IMR-90 (cell line): ENCODE data around the gene RGS5. TPM values are rescaled to one million over a fixed set of nuclear protein-coding genes. Genes with fewer than 3 reads are reported as not detected.

Source experiments
- ATAC-seq: fragments of 200-7000 bp; cut with Tn5 transposase; 2 replicates; pipeline ENCODE4 v1.9.1; 2020; ENCODE audit warnings: low read depth, mild to moderate bottlenecking, moderate library complexity
- BruUV-seq: library from RNA; stranded (reverse); fragments of 400-500 nt; replicated peaks from 2 replicates; lab custom pipeline; 2021; lab: Mats Ljungman, UMichigan
- CTCF ChIA-PET: fragments of 300-600 bp; formaldehyde crosslinking; extraction: SDS; loops from one replicate; lab custom pipeline; 2021; ENCODE audit warnings: antibody characterized with exemption; lab: Yijun Ruan, JAX
- POLR2A ChIA-PET: fragments of 300-600 bp; sonication (Branson Sonifier 250); formaldehyde crosslinking; loops from one replicate; lab custom pipeline; 2022; ENCODE audit warnings: antibody characterized with exemption; ENCODE audit not compliant: unreplicated experiment; lab: Charles Lee
- DNase-seq: peaks from one replicate; pipeline ENCODE4 v3.0.0; 2013
- H2AFZ ChIP-seq: replicated peaks from 2 replicates; pipeline ENCODE3; 2013; ENCODE audit warnings: low read length, mild to moderate bottlenecking; ENCODE audit not compliant: poor library complexity
- H2AK5ac ChIP-seq: 2 replicates; pipeline ENCODE4 v1.6.1; 2013; ENCODE audit warnings: low read depth, low read length, inconsistent platforms
- H2AK9ac ChIP-seq: replicated peaks from 2 replicates; pipeline ENCODE3; 2013; ENCODE audit warnings: mild to moderate bottlenecking, low read depth, low read length, moderate library complexity; ENCODE audit not compliant: poor library complexity
- H2BK120ac ChIP-seq: 2 replicates; pipeline ENCODE4 v1.6.1; 2013; ENCODE audit warnings: low read depth, low read length, inconsistent platforms
- H2BK15ac ChIP-seq: 3 replicates; pipeline ENCODE4 v1.6.1; 2013; ENCODE audit warnings: low read depth, low read length, inconsistent platforms
- H2BK20ac ChIP-seq: 2 replicates; pipeline ENCODE4 v1.6.1; 2013; ENCODE audit warnings: low read depth, mild to moderate bottlenecking, inconsistent platforms, low read length, moderate library complexity
- H2BK5ac ChIP-seq: 2 replicates; pipeline ENCODE4 v1.6.1; 2013; ENCODE audit warnings: mild to moderate bottlenecking, low read depth, low read length, inconsistent platforms; ENCODE audit not compliant: poor library complexity, severe bottlenecking
- H3K14ac ChIP-seq: replicated peaks from 2 replicates; pipeline ENCODE4 v1.6.1; 2013; ENCODE audit warnings: low read depth, low read length, inconsistent platforms
- H3K18ac ChIP-seq: 2 replicates; pipeline ENCODE4 v1.6.1; 2013; ENCODE audit warnings: low read depth, low read length, control low read depth
- H3K23ac ChIP-seq: 2 replicates; pipeline ENCODE4 v1.6.1; 2013; ENCODE audit warnings: low read depth, low read length, inconsistent platforms
- H3K27ac ChIP-seq: 2 replicates; pipeline ENCODE4 v1.5.1; 2013; ENCODE audit warnings: mild to moderate bottlenecking, control low read depth, low read length; ENCODE audit not compliant: insufficient read depth
- H3K27me3 ChIP-seq: 2 replicates; pipeline ENCODE4 v1.6.1; 2013; ENCODE audit warnings: low read length; ENCODE audit not compliant: control insufficient read depth, insufficient read depth
- H3K36me3 ChIP-seq: 2 replicates; pipeline ENCODE4 v1.6.1; 2013; ENCODE audit warnings: low read length, mixed read lengths; ENCODE audit not compliant: control insufficient read depth, insufficient read depth
- H3K4ac ChIP-seq: 2 replicates; pipeline ENCODE4 v1.6.1; 2013; ENCODE audit warnings: low read depth, low read length, inconsistent platforms
- H3K4me1 ChIP-seq: 2 replicates; pipeline ENCODE4 v1.6.1; 2013; ENCODE audit warnings: low read length, mixed read lengths; ENCODE audit not compliant: control insufficient read depth, insufficient read depth
- H3K4me2 ChIP-seq: 2 replicates; pipeline ENCODE4 v1.6.1; 2013; ENCODE audit warnings: low read depth, mild to moderate bottlenecking, control low read depth, low read length, moderate library complexity
- H3K4me3 ChIP-seq: 2 replicates; pipeline ENCODE4 v1.5.1; 2013; ENCODE audit warnings: low read depth, mild to moderate bottlenecking, control low read depth, low read length, moderate library complexity; ENCODE audit not compliant: insufficient read depth
- H3K56ac ChIP-seq: 2 replicates; pipeline ENCODE4 v1.6.1; 2013; ENCODE audit warnings: low read length, inconsistent platforms; ENCODE audit not compliant: insufficient read depth; ENCODE audit errors: extremely low read depth
- H3K79me1 ChIP-seq, 2 experiments: 2 replicates each; pipeline ENCODE4 v1.6.1; 2013; ENCODE audit warnings: low read length in 2 of 2, inconsistent platforms in 1 of 2, low read depth in 1 of 2
- H3K9ac ChIP-seq: 2 replicates; pipeline ENCODE4 v1.6.1; 2013; ENCODE audit warnings: low read depth, low read length, control low read depth
- H3K9me1 ChIP-seq: 2 replicates; pipeline ENCODE4 v1.6.1; 2013; ENCODE audit warnings: low read length, inconsistent platforms; ENCODE audit not compliant: insufficient read depth
- H3K9me3 ChIP-seq: 2 replicates; pipeline ENCODE4 v1.6.1; 2013; ENCODE audit warnings: low read length; ENCODE audit not compliant: control insufficient read depth, insufficient read depth
- H4K20me1 ChIP-seq: 2 replicates; pipeline ENCODE4 v1.6.1; 2013; ENCODE audit warnings: low read length, inconsistent platforms; ENCODE audit not compliant: insufficient read depth
- H4K5ac ChIP-seq: 2 replicates; pipeline ENCODE4 v1.6.1; 2013; ENCODE audit warnings: mild to moderate bottlenecking, low read depth, low read length, control low read depth
- H4K8ac ChIP-seq, 2 experiments: 2 replicates each; pipeline ENCODE4 v1.6.1; 2013; ENCODE audit warnings: low read depth in 2 of 2, low read length in 2 of 2, control low read depth in 1 of 2, inconsistent platforms in 1 of 2
- H4K91ac ChIP-seq: 2 replicates; pipeline ENCODE4 v1.6.1; 2013; ENCODE audit warnings: low read depth, low read length, inconsistent platforms; ENCODE audit not compliant: insufficient read depth
- BHLHE40 ChIP-seq: fragments of 150-350 bp; IDR thresholded peaks from 2 replicates; pipeline ENCODE4 v1.6.1; 2016; ENCODE audit warnings: mild to moderate bottlenecking, low read depth, low read length
- CEBPB ChIP-seq: IDR thresholded peaks from 2 replicates; pipeline ENCODE4 v1.6.1; 2012; ENCODE audit warnings: low read depth, low read length, improper control_type of control experiment
- CHD1 ChIP-seq: IDR thresholded peaks from 2 replicates; pipeline ENCODE4 v1.6.1; 2012; ENCODE audit warnings: low read depth, low read length, improper control_type of control experiment
- FOS ChIP-seq: fragments of 150-350 bp; IDR thresholded peaks from 2 replicates; pipeline ENCODE4 v1.6.1; 2016; ENCODE audit warnings: low read depth, low read length
- MAFK ChIP-seq: IDR thresholded peaks from 2 replicates; pipeline ENCODE4 v1.6.1; 2012; ENCODE audit warnings: low read depth, low read length, improper control_type of control experiment
- MAZ ChIP-seq: IDR thresholded peaks from 2 replicates; pipeline ENCODE4 v1.6.1; 2012; ENCODE audit warnings: low read depth, mild to moderate bottlenecking, low read length, improper control_type of control experiment, moderate library complexity, borderline replicate concordance
- MXI1 ChIP-seq: IDR thresholded peaks from 2 replicates; pipeline ENCODE4 v1.6.1; 2012; ENCODE audit warnings: low read depth, mild to moderate bottlenecking, low read length, moderate library complexity, borderline replicate concordance
- NFE2L2 ChIP-seq: fragments of 150-350 bp; IDR thresholded peaks from 2 replicates; pipeline ENCODE4 v1.6.1; 2016; ENCODE audit warnings: low read depth, mild to moderate bottlenecking, low read length
- POLR2A ChIP-seq: IDR thresholded peaks from 2 replicates; pipeline ENCODE4 v1.6.1; 2012; ENCODE audit warnings: mild to moderate bottlenecking, low read depth, low read length
- RAD21 ChIP-seq: IDR thresholded peaks from 2 replicates; pipeline ENCODE4 v1.6.1; 2012; ENCODE audit warnings: low read length, improper control_type of control experiment
- RCOR1 ChIP-seq: IDR thresholded peaks from 2 replicates; pipeline ENCODE4 v1.6.1; 2012; ENCODE audit warnings: mild to moderate bottlenecking, low read length, improper control_type of control experiment; ENCODE audit not compliant: insufficient replicate concordance
- RFX5 ChIP-seq: IDR thresholded peaks from 2 replicates; pipeline ENCODE4 v1.8.0; 2012; ENCODE audit warnings: low read depth, mild to moderate bottlenecking, low read length, moderate library complexity
- SMC3 ChIP-seq: fragments of 150-350 bp; IDR thresholded peaks from 2 replicates; pipeline ENCODE4 v1.6.1; 2016; ENCODE audit warnings: low read depth, mild to moderate bottlenecking, antibody characterized with exemption, low read length, moderate library complexity
- WGBS, 2 experiments: methylation state at CpG; one replicate each; pipeline versions ENCODE4 v1.1.5 to v1.1.7; 2013; ENCODE audit warnings: missing lambda C conversion rate in 2 of 2; ENCODE audit not compliant: insufficient read length in 1 of 2; ENCODE audit errors: extremely low coverage in 2 of 2; 5-methylcytosine and 5-hydroxymethylcytosine counted together
- dilution Hi-C: fragments of 300-500 bp; cut with HindIII; formaldehyde crosslinking; loops from one replicate; pipeline ENCODE4 v1.14.3; 2018; ENCODE audit warnings: low sequenced_read_pairs; ENCODE audit not compliant: unreplicated experiment
- in situ Hi-C: fragments of 300-500 bp; cut with MboI; formaldehyde crosslinking; loops from 3 replicates; pipeline ENCODE4 v1.14.3; 2019; ENCODE audit warnings: low sequenced_read_pairs, inconsistent platforms, mixed read lengths
- intact Hi-C: fragments of 100-400 bp; cut with micrococcal nuclease; formaldehyde crosslinking; loops from 2 replicates; pipeline ENCODE4 v1.10.0; 2022
- polyA plus RNA-seq, 3 experiments: library from polyadenylated mRNA; depleted of rRNA; stranded (reverse); fragments of >200 nt; gene quantifications; 2 replicates each; pipeline ENCODE4 v1.2.3, GENCODE V29; 2012; ENCODE audit warnings: low replicate concordance in 1 of 3
- total RNA-seq: library from RNA; depleted of rRNA; stranded (reverse); fragments of >200 nt; gene quantifications from 2 replicates; pipeline ENCODE4 v1.2.3, GENCODE V29; 2012
- TF ChIP-seq, protein P1 (sequence below): conservative IDR thresholded peaks from 2 replicates; pipeline ENCODE4 v1.5.1; 2012; ENCODE audit warnings: mild to moderate bottlenecking, low read depth, low read length, improper control_type of control experiment
- TF ChIP-seq, protein P2 (sequence below): fragments of 150-350 bp; IDR thresholded peaks from 2 replicates; pipeline ENCODE4 v1.6.1; 2016; ENCODE audit warnings: low read depth, mild to moderate bottlenecking, low read length, moderate library complexity, borderline replicate concordance
- TF ChIP-seq, protein P3 (sequence below): fragments of 150-350 bp; IDR thresholded peaks from 2 replicates; pipeline ENCODE4 v1.6.1; 2017; ENCODE audit warnings: mild to moderate bottlenecking, antibody characterized with exemption, low read length, low read depth

Gene RGS5
- total and polyA plus RNA-seq, 2 of the 4 experiments (the other 2 are of a cell fraction), result 21.4 to 40.0 TPM

DNA sequence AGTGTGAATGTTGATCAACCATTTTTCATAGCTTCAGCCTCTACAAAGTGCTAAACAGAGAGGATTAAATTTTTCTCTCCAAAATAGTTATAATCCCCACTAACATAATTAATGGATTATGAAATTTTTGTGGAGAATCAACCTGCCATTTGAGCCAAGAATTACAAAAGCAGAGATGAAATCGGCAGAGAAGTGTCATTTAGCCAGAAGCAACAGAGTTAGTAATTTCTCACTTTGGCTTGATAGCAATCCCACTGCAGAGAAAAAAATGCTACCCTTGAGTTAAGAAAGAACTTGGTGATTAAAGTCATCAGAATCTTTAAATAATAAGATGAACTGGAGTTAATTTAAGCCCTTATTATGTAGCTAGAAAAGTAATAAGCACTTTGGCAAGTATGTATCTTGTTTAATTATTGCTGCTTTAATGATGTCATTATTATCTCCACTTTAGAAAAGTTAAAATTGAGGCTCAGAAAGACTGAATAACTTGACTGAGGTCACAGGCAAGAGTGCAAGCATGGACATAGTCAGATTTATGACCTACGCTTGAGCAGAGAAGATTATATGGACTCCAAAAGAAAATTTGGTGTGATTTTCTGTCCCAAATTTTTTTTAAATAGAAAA, 96.2 kb downstream of the RGS5 start:
- Histone ChIP-seq H3K56ac (no peak overlapping the region), H2BK20ac (no peak overlapping the region), H3K14ac (no peak overlapping the region), H2AK5ac (no peak overlapping the region), H2AK9ac (no peak overlapping the region), H3K79me1 (no peaks in the 10 kb centered on the region), H3K36me3 (no peaks in the 10 kb centered on the region), H3K4me3 (no peak overlapping the region), H3K18ac (no peak overlapping the region), H4K20me1 (no peaks in the 10 kb centered on the region), H3K4me2 (no peak overlapping the region), H2AFZ (no peak overlapping the region), H4K5ac (no peak overlapping the region), H4K91ac (no peak overlapping the region), H3K9ac (no peak overlapping the region), H2BK5ac (no peak overlapping the region), H3K23ac (no peak overlapping the region), H3K4ac (no peak overlapping the region), H3K9me3 (no peaks in the 10 kb centered on the region), H3K4me1 (no peaks in the 10 kb centered on the region), H3K27me3 (no peaks in the 10 kb centered on the region), H2BK120ac (no peak overlapping the region), H2BK15ac (no peak overlapping the region), H3K27ac (no peak overlapping the region), H3K9me1 (no peaks in the 10 kb centered on the region), H4K8ac (no peak overlapping the region)
- WGBS, 2 experiments, result 88% methylated on average over 1 of the region's 2 CpGs; no CpG with 5 or more reads in 1 of the 2 experiments
- dilution Hi-C loops, result no loop called here
- CTCF ChIA-PET, result interaction anchor here (0.7 to 1.6 kb wide), 2 partner anchors 35 to 206 kb away, joined by 3 to 5 read pairs; no protein-coding TSS in a partner anchor
- no TSS peak for BruUV-seq
- ATAC-seq, result no peak
- POLR2A ChIA-PET, result no interaction called here
- in situ Hi-C loops, result no loop called here
- intact Hi-C loops, result no loop called here
- no peak for DNase-seq
- TF ChIP-seq POLR2A, result no peak
- no peak for TF ChIP-seq MXI1
- TF ChIP-seq CEBPB, result no peak
- no peak for TF ChIP-seq FOS
- no peak for TF ChIP-seq MAZ
- TF ChIP-seq, protein P1, sequence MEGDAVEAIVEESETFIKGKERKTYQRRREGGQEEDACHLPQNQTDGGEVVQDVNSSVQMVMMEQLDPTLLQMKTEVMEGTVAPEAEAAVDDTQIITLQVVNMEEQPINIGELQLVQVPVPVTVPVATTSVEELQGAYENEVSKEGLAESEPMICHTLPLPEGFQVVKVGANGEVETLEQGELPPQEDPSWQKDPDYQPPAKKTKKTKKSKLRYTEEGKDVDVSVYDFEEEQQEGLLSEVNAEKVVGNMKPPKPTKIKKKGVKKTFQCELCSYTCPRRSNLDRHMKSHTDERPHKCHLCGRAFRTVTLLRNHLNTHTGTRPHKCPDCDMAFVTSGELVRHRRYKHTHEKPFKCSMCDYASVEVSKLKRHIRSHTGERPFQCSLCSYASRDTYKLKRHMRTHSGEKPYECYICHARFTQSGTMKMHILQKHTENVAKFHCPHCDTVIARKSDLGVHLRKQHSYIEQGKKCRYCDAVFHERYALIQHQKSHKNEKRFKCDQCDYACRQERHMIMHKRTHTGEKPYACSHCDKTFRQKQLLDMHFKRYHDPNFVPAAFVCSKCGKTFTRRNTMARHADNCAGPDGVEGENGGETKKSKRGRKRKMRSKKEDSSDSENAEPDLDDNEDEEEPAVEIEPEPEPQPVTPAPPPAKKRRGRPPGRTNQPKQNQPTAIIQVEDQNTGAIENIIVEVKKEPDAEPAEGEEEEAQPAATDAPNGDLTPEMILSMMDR, result no peak
- TF ChIP-seq, protein P2, sequence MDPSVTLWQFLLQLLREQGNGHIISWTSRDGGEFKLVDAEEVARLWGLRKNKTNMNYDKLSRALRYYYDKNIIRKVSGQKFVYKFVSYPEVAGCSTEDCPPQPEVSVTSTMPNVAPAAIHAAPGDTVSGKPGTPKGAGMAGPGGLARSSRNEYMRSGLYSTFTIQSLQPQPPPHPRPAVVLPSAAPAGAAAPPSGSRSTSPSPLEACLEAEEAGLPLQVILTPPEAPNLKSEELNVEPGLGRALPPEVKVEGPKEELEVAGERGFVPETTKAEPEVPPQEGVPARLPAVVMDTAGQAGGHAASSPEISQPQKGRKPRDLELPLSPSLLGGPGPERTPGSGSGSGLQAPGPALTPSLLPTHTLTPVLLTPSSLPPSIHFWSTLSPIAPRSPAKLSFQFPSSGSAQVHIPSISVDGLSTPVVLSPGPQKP, result no peak
- TF ChIP-seq, protein P3, sequence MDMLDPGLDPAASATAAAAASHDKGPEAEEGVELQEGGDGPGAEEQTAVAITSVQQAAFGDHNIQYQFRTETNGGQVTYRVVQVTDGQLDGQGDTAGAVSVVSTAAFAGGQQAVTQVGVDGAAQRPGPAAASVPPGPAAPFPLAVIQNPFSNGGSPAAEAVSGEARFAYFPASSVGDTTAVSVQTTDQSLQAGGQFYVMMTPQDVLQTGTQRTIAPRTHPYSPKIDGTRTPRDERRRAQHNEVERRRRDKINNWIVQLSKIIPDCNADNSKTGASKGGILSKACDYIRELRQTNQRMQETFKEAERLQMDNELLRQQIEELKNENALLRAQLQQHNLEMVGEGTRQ, result no peak
- TF ChIP-seq SMC3, result no peak
- no peak for TF ChIP-seq RFX5
- no peak for TF ChIP-seq MAFK
- TF ChIP-seq RCOR1, result no peak
- TF ChIP-seq NFE2L2, result no peak
- no peak for TF ChIP-seq BHLHE40
- no peak for TF ChIP-seq RAD21
- TF ChIP-seq CHD1, result no peak
